ENCODE data around the gene KIF13A. TPM values are rescaled to one million over a fixed set of nuclear protein-coding genes. Genes with fewer than 3 reads are reported as not detected.

KIF13A gene
- total and polyA plus RNA-seq, 2 donors from 2014 or later, result 12.6 to 35.9 TPM

DNA sequence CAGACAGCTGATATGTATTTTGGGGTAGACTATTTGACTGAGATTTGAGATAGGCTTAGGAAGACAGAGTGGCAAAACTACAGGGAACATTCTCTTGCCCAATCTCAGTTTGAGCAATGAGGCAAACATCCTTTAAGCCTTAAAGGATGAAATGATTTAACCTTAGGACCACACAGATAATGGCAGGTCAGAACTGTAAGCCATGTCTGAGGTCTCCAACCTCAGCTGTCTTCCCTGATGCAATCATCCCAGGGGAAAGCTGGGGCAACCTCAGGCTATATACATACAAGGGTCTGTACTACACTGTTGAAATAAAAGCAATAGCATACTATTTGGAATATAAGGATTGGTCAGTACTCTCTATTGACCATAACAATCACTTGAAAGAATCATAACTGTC is 196.9 kb downstream of the KIF13A start:
- FAIRE-seq (no peak), DNase-seq (no peak)
- Histone ChIP-seq H3K9me3 (ENCODE audit: control insufficient read depth in 2 of 3, insufficient read depth in 1 of 3, low read length in 3 of 3) (no peaks in the 10 kb centered on the region), H3K4me3 (ENCODE audit: low read length in 3 of 3) (no peak overlapping the region), H3K9ac (ENCODE audit: low read length in 3 of 3) (no peak overlapping the region), H3K36me3 (ENCODE audit: control insufficient read depth in 2 of 3, insufficient read depth in 3 of 3, low read length in 3 of 3) (peaks cover 2 to 25% (median 12%) of the 10 kb centered on the region in 3 donors), H3K27ac (ENCODE audit: low read depth in 2 of 2, low read length in 2 of 2) (no peak overlapping the region), H3K4me1 (ENCODE audit: control insufficient read depth in 2 of 3, insufficient read depth in 2 of 3, low read depth in 1 of 3, low read length in 3 of 3) (no peaks in the 10 kb centered on the region), H3K27me3 (ENCODE audit: control insufficient read depth, insufficient read depth, low read length) (no peaks in the 10 kb centered on the region)
- intact Hi-C loops (cut with DNase I), result no loop called here
- TF ChIP-seq, protein P1, sequence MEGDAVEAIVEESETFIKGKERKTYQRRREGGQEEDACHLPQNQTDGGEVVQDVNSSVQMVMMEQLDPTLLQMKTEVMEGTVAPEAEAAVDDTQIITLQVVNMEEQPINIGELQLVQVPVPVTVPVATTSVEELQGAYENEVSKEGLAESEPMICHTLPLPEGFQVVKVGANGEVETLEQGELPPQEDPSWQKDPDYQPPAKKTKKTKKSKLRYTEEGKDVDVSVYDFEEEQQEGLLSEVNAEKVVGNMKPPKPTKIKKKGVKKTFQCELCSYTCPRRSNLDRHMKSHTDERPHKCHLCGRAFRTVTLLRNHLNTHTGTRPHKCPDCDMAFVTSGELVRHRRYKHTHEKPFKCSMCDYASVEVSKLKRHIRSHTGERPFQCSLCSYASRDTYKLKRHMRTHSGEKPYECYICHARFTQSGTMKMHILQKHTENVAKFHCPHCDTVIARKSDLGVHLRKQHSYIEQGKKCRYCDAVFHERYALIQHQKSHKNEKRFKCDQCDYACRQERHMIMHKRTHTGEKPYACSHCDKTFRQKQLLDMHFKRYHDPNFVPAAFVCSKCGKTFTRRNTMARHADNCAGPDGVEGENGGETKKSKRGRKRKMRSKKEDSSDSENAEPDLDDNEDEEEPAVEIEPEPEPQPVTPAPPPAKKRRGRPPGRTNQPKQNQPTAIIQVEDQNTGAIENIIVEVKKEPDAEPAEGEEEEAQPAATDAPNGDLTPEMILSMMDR (IDR thresholded peaks at IDR 0.05; ENCODE audit: borderline replicate concordance, extremely low read depth, insufficient read depth), result no peak

- H3K4me1 ChIP-seq (ENCODE audit: control insufficient read depth in 2 of 3, insufficient read depth in 2 of 3, low read depth in 1 of 3, low read length in 3 of 3), result no peaks in the 10 kb centered on the region
- TF ChIP-seq, protein P1 (IDR thresholded peaks at IDR 0.05; ENCODE audit: borderline replicate concordance, extremely low read depth, insufficient read depth), result no peak
- H3K27ac ChIP-seq (ENCODE audit: low read depth in 2 of 2, low read length in 2 of 2), result no peak overlapping the region
- no peak for DNase-seq
- H3K27me3 ChIP-seq (ENCODE audit: control insufficient read depth, insufficient read depth, low read length), result no peaks in the 10 kb centered on the region
- H3K4me3 ChIP-seq (ENCODE audit: low read length in 3 of 3), result no peak overlapping the region
- no peak for FAIRE-seq
- no peak overlapping the region for H3K9ac ChIP-seq (ENCODE audit: low read length in 3 of 3)
- no peaks in the 10 kb centered on the region for H3K9me3 ChIP-seq (ENCODE audit: control insufficient read depth in 2 of 3, insufficient read depth in 1 of 3, low read length in 3 of 3)
- intact Hi-C loops (cut with DNase I), result no loop called here
- peaks cover 7 to 30% (median 13%) of the 10 kb centered on the region in 3 donors for H3K36me3 ChIP-seq (ENCODE audit: control insufficient read depth in 2 of 3, insufficient read depth in 3 of 3, low read length in 3 of 3)
These were observed 202.2 kb downstream of the KIF13A start for GRCh38 chr6:17785094-17785787.

DNA sequence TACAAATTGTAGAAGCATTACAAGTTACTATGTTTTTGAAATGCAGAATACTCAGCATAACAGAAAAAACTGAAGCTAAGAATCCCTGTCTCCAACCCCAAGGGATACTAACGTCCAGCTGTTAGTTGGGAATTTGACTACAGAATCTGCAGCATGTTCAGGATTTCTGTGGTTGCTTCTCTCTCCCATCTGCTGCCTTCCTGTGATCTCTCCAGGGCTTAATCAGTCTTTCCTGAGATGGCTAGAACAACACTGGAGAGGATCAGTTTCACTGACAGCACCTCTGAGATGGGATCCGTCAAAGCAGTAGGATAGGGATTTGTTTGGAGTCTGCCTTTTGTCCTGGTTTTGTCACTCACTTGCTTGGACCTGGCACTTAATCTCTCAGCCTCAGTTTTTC is 207.4 kb downstream of the KIF13A start:
- Histone ChIP-seq H3K36me3 (ENCODE audit: control insufficient read depth in 2 of 3, insufficient read depth in 3 of 3, low read length in 3 of 3) (peaks cover 7 to 43% (median 22%) of the 10 kb centered on the region in 3 donors), H3K4me3 (ENCODE audit: low read length in 3 of 3) (no peak overlapping the region), H3K27ac (ENCODE audit: low read depth in 2 of 2, low read length in 2 of 2) (no peak overlapping the region), H3K9ac (ENCODE audit: low read length in 3 of 3) (no peak overlapping the region), H3K27me3 (ENCODE audit: control insufficient read depth, insufficient read depth, low read length) (no peaks in the 10 kb centered on the region), H3K4me1 (ENCODE audit: control insufficient read depth in 2 of 3, insufficient read depth in 2 of 3, low read depth in 1 of 3, low read length in 3 of 3) (no peaks in the 10 kb centered on the region), H3K9me3 (ENCODE audit: control insufficient read depth in 2 of 3, insufficient read depth in 1 of 3, low read length in 3 of 3) (no peaks in the 10 kb centered on the region)
- intact Hi-C loops (cut with DNase I), result no loop called here
- FAIRE-seq (no peak), DNase-seq (no peak)
- TF ChIP-seq, protein P1 (IDR thresholded peaks at IDR 0.05; ENCODE audit: borderline replicate concordance, extremely low read depth, insufficient read depth), result no peak

All from kidney (tissue), 14 donors.